Measurements from ENCODE around the gene UBE2E3.

DNA sequence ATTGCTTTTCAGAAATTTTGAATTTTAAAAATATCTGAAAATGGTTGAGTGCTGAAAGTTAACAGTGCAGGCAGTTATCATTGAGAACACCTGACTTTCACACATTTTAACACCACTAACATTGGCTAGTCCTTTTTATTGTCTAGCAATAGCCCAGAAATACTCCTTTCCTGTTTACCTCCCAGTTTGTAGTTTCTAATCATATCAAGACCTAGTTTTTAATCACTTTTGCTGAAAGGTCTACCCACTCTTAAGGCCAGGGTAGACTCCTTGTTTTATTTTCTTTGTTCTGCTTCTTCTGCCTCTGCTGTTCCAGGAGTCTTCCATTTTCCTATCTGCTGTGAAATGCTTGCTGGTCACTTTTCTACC is 72.1 kb downstream of the UBE2E3 start:
- TF ChIP-seq, protein P1, sequence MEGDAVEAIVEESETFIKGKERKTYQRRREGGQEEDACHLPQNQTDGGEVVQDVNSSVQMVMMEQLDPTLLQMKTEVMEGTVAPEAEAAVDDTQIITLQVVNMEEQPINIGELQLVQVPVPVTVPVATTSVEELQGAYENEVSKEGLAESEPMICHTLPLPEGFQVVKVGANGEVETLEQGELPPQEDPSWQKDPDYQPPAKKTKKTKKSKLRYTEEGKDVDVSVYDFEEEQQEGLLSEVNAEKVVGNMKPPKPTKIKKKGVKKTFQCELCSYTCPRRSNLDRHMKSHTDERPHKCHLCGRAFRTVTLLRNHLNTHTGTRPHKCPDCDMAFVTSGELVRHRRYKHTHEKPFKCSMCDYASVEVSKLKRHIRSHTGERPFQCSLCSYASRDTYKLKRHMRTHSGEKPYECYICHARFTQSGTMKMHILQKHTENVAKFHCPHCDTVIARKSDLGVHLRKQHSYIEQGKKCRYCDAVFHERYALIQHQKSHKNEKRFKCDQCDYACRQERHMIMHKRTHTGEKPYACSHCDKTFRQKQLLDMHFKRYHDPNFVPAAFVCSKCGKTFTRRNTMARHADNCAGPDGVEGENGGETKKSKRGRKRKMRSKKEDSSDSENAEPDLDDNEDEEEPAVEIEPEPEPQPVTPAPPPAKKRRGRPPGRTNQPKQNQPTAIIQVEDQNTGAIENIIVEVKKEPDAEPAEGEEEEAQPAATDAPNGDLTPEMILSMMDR (CRISPR knock-in tag; IDR thresholded peaks at IDR 0.05): no peak
- TF ChIP-seq, protein P2, sequence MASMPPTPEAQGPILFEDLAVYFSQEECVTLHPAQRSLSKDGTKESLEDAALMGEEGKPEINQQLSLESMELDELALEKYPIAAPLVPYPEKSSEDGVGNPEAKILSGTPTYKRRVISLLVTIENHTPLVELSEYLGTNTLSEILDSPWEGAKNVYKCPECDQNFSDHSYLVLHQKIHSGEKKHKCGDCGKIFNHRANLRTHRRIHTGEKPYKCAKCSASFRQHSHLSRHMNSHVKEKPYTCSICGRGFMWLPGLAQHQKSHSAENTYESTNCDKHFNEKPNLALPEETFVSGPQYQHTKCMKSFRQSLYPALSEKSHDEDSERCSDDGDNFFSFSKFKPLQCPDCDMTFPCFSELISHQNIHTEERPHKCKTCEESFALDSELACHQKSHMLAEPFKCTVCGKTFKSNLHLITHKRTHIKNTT (CRISPR knock-in tag; IDR thresholded peaks at IDR 0.05): no peak
- TF ChIP-seq ZFP36 (IDR thresholded peaks at IDR 0.05; ENCODE audit: borderline replicate concordance, low read depth, low read length, partially characterized antibody) (no peak), PAF1 (CRISPR knock-in tag; IDR thresholded peaks at IDR 0.05) (no peak), KDM5B (CRISPR knock-in tag; IDR thresholded peaks at IDR 0.05; ENCODE audit: borderline replicate concordance) (no peak), ZNF781 (CRISPR knock-in tag; IDR thresholded peaks at IDR 0.05; ENCODE audit: borderline replicate concordance, not compliant biosample characterization) (no peak), PTBP1 (IDR thresholded peaks at IDR 0.05; ENCODE audit: low read depth, low read length, poor library complexity, severe bottlenecking) (no peak), AHR (CRISPR knock-in tag; IDR thresholded peaks at IDR 0.05) (no peak), CREM (IDR thresholded peaks at IDR 0.05) (no peak), CREM (CRISPR knock-in tag; IDR thresholded peaks at IDR 0.05) (no peak)
- TF ChIP-seq, protein P3, sequence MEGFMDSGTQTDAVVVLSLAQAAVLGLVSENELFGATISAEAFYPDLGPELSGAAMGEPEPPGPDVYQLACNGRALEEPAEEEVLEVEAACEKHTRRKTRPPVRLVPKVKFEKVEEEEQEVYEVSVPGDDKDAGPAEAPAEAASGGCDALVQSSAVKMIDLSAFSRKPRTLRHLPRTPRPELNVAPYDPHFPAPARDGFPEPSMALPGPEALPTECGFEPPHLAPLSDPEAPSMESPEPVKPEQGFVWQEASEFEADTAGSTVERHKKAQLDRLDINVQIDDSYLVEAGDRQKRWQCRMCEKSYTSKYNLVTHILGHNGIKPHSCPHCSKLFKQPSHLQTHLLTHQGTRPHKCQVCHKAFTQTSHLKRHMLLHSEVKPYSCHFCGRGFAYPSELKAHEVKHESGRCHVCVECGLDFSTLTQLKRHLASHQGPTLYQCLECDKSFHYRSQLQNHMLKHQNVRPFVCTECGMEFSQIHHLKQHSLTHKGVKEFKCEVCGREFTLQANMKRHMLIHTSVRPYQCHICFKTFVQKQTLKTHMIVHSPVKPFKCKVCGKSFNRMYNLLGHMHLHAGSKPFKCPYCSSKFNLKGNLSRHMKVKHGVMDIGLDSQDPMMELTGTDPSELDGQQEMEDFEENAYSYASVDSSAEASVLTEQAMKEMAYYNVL (CRISPR knock-in tag; IDR thresholded peaks at IDR 0.05; ENCODE audit: borderline replicate concordance): no peak
- TF ChIP-seq, protein P4, sequence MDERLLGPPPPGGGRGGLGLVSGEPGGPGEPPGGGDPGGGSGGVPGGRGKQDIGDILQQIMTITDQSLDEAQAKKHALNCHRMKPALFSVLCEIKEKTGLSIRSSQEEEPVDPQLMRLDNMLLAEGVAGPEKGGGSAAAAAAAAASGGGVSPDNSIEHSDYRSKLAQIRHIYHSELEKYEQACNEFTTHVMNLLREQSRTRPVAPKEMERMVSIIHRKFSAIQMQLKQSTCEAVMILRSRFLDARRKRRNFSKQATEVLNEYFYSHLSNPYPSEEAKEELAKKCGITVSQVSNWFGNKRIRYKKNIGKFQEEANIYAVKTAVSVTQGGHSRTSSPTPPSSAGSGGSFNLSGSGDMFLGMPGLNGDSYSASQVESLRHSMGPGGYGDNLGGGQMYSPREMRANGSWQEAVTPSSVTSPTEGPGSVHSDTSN (CRISPR knock-in tag; IDR thresholded peaks at IDR 0.05): no peak
